Activated CD4-positive, alpha-beta T cell treated with anti-CD3 and anti-CD28 coated beads, Interleukin-2, amount 50 U/mL, for 16 hours (primary cell): ENCODE results near the gene EPS8L3.
"Not testable (repeated sequence)": the region's sequence is repeated elsewhere in the genome, so short reads cannot be mapped to it uniquely, and the experiment has no call there.

ENCODE experiments used
- DNase-seq: peaks from one replicate; pipeline ENCODE4 v3.0.0-alpha.2; 2020

Gene EPS8L3

GRCh38 chr1:109762039-109762585 is 1.6 kb downstream of the EPS8L3 start:
- DNase-seq: no peak

- no peak for DNase-seq
Observed at GRCh38 chr1:109761227-109762038, 2.3 kb downstream of the EPS8L3 start.

GRCh38 chr1:109760581-109761226 is 3.0 kb downstream of the EPS8L3 start:
- DNase-seq: no peak

GRCh38 chr1:109759513-109760334 is 4.0 kb downstream of the EPS8L3 start:
- DNase-seq: no peak

- DNase-seq: no peak
Observed at GRCh38 chr1:109757936-109758786, 5.6 kb downstream of the EPS8L3 start.

- DNase-seq: no peak
Observed at GRCh38 chr1:109756848-109757521, 6.7 kb downstream of the EPS8L3 start.

- DNase-seq: not testable (repeated sequence)
Observed at GRCh38 chr1:109756325-109756724, 7.4 kb downstream of the EPS8L3 start.

GRCh38 chr1:109754738-109755137 is 9.0 kb downstream of the EPS8L3 start:
- no peak for DNase-seq

GRCh38 chr1:109751531-109752260 is 12.0 kb downstream of the EPS8L3 start:
- no peak for DNase-seq

GRCh38 chr1:109750920-109751319 is 12.8 kb downstream of the EPS8L3 start:
- DNase-seq: no peak

- no peak for DNase-seq
Observed at GRCh38 chr1:109750241-109750882, 13.4 kb downstream of the EPS8L3 start.

GRCh38 chr1:109749221-109749620 is 14.5 kb downstream of the EPS8L3 start:
- no peak for DNase-seq

GRCh38 chr1:109748311-109748710 is 15.4 kb downstream of the EPS8L3 start:
- not testable (repeated sequence) for DNase-seq

GRCh38 chr1:109740615-109741373 is 22.9 kb downstream of the EPS8L3 start, which contains the start of gene GSTM3:
TSS of gene GSTM3 (minus strand) at chr1:109741038. CDS start at chr1:109740287, 751 bp downstream.
- no peak for DNase-seq

GRCh38 chr1:109739738-109740614 is 23.7 kb downstream of the EPS8L3 start:
- DNase-seq: peak; percentile 59

GRCh38 chr1:109733236-109733870 is 30.4 kb downstream of the EPS8L3 start:
- DNase-seq: no peak

GRCh38 chr1:109732390-109732881 is 31.3 kb downstream of the EPS8L3 start:
- DNase-seq: no peak

GRCh38 chr1:109730666-109731065 is 33.1 kb downstream of the EPS8L3 start:
- no peak for DNase-seq
